Pancreas (tissue), 10 donors: ENCODE data around the gene EZH2. TPM values are rescaled to one million over a fixed set of nuclear protein-coding genes. Genes with fewer than 3 reads are reported as not detected.

Experiments
- ATAC-seq, 4 donors: fragments of 200-7000 bp; cut with Tn5 transposase; one replicate each; pipeline versions ENCODE4 v1.8.0 to v1.9.1; 2020; ENCODE audit warnings: mild to moderate bottlenecking in 4 of 4, moderate library complexity in 4 of 4
- DNase-seq, 6 donors: peaks; one replicate each; pipeline ENCODE4 v3.0.0-alpha.2; 2020
- FAIRE-seq: peaks from 2 replicates; lab custom pipeline; 2012; peaks lifted over from hg19 to GRCh38; lab: Jason Lieb, UNC
- H3K27ac ChIP-seq, 4 donors: fragments of 200-600 bp; sonication (generic); 1 replicate in 3 of 4; 2 replicates in 1 of 4; pipeline versions ENCODE4 v1.5.0 to v1.8.0; 2020
- H3K27me3 ChIP-seq, 4 donors: fragments of 200-600 bp; one replicate each; pipeline ENCODE4 v1.8.0; 2021
- H3K36me3 ChIP-seq, 3 donors: fragments of 200-600 bp; sonication (generic) in 1 of 3; one replicate each; pipeline versions ENCODE4 v1.5.0 to v1.8.0; 2020 to 2021
- H3K4me1 ChIP-seq, 3 donors: fragments of 200-600 bp; one replicate each; pipeline ENCODE4 v1.8.0; 2021
- H3K4me3 ChIP-seq, 4 donors: fragments of 200-600 bp; sonication (generic) in 2 of 4; one replicate each; pipeline versions ENCODE4 v1.5.0 to v1.8.0; 2020 to 2021
- H3K9me3 ChIP-seq, 4 donors: fragments of 200-600 bp; one replicate each; pipeline ENCODE4 v1.8.0; 2021
- WGBS, 2 donors: extraction: QIAGEN DNeasy Blood & Tissue Kit; methylation state at CpG; one replicate each; pipeline ENCODE4 v1.1.7; 2013; 5-methylcytosine and 5-hydroxymethylcytosine counted together
- intact Hi-C, 3 donors: fragments of 100-400 bp; cut with DNase I; formaldehyde crosslinking; loops; one replicate each; pipeline versions ENCODE4 v1.11.1 to v1.14.2; 2022
- polyA plus RNA-seq, 2 donors: library from polyadenylated mRNA; stranded (reverse); fragments of 200-250 nt; gene quantifications; one replicate each; pipeline ENCODE4 v1.2.3, GENCODE V29; 2013
- total RNA-seq, 6 donors: library from RNA; stranded (reverse); fragmentation: NEBNext Ultra II Directional in 4 of 6; extraction: Animal tissue kit (Norgen Biotek cat#: 25700) in 4 of 6; gene quantifications; one replicate each; pipeline versions ENCODE4 v1.2.1 to v1.2.4, GENCODE V29; 2021 to 2023
- TF ChIP-seq, protein P1 (sequence below), 4 donors: fragments of 200-600 bp; sonication (generic) in 3 of 4; IDR thresholded peaks; one replicate each; pipeline versions ENCODE4 v1.5.0 to v1.8.0; 2021; ENCODE audit warnings: antibody characterized with exemption in 4 of 4
- donor health status: healthy with polysubstance abuse.
- donor health status: DM: no; HTN: no; CAD: no; lungs with moderate emphysema.
- donor health status: DM: no; HTN: no; CAD: no.
- donor health status: control.
- donor health status: control.
- donor health status: Bipolar disorder and iron deficiency.
- donor health status: DM: yes; HTN: yes; CAD: no.
- donor health status: DM: no; HTN: no; CAD: no.
- donor health status: DM: no; HTN: no; CAD: no.
- donor health status: DM: yes; HTN: yes; CAD: no.

EZH2 gene
- total and polyA plus RNA-seq, 8 donors, result 2.4 to 4.3 (median 3.2) TPM

DNA sequence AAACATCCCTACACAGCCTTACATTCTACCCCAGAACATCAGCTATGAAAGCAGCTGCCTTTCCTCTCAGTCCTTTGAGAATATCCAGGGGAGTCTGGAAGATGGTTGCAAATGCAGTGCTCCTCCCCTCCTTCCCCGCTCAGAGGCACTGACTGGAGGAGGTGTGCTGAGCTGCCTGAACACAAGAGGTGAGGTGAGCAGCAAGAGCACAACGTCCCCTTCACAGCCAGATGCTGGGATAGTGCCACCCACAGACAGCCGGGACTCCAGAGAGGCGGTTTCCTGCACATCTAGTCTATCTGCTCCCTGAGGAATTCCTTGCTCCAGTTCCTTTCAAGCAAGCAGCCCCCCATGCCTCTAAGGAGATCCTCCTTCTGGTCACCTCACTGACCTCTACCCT lies 74.2 kb downstream of the EZH2 start:
- H3K36me3 ChIP-seq, result peaks cover 0 to 4% (median 0%) of the 10 kb centered on the region in 3 donors
- no peak overlapping the region for H3K4me3 ChIP-seq
- no peak for FAIRE-seq
- intact Hi-C loops, result no loop called here
- H3K9me3 ChIP-seq, result no peaks in the 10 kb centered on the region
- no peak for ATAC-seq
- no peak overlapping the region for H3K27ac ChIP-seq
- TF ChIP-seq, protein P1, sequence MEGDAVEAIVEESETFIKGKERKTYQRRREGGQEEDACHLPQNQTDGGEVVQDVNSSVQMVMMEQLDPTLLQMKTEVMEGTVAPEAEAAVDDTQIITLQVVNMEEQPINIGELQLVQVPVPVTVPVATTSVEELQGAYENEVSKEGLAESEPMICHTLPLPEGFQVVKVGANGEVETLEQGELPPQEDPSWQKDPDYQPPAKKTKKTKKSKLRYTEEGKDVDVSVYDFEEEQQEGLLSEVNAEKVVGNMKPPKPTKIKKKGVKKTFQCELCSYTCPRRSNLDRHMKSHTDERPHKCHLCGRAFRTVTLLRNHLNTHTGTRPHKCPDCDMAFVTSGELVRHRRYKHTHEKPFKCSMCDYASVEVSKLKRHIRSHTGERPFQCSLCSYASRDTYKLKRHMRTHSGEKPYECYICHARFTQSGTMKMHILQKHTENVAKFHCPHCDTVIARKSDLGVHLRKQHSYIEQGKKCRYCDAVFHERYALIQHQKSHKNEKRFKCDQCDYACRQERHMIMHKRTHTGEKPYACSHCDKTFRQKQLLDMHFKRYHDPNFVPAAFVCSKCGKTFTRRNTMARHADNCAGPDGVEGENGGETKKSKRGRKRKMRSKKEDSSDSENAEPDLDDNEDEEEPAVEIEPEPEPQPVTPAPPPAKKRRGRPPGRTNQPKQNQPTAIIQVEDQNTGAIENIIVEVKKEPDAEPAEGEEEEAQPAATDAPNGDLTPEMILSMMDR (IDR thresholded peaks at IDR 0.05), result no peak
- DNase-seq, result no peak
- H3K27me3 ChIP-seq, result no peaks in the 10 kb centered on the region
- 84 to 85% methylated on average over 4 of the region's 4 CpGs for WGBS, 2 donors
- no peaks in the 10 kb centered on the region for H3K4me1 ChIP-seq

DNA sequence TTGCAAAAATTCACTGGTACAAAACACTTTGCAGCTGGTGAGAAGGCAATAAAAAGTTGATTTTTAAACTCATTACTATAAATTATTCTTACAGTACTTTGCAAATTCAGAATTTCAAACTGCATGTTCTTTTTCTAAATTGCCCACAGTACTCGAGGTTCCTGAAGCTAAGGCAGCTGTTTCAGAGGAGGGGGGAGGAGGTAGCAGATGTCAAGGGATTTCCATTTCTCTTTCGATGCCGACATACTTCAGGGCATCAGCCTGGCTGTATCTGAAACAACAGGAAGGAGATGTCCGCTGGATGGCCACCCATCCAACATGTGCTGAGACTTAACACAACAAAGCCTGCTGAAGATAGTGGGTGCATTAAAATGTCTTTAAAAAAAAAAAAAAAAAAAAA lies 76.7 kb downstream of the EZH2 start:
- H3K36me3 ChIP-seq, result peaks cover 0 to 4% (median 0%) of the 10 kb centered on the region in 3 donors
- H3K4me3 ChIP-seq, result no peak overlapping the region
- H3K9me3 ChIP-seq, result no peaks in the 10 kb centered on the region
- no peaks in the 10 kb centered on the region for H3K4me1 ChIP-seq
- DNase-seq (no peak), ATAC-seq (no peak), FAIRE-seq (no peak)
- WGBS, 2 donors, result 86 to 92% methylated on average over 4 of the region's 4 CpGs
- no peaks in the 10 kb centered on the region for H3K27me3 ChIP-seq
- intact Hi-C loops, result no loop called here
- TF ChIP-seq, protein P1 (IDR thresholded peaks at IDR 0.05), result no peak
- no peak overlapping the region for H3K27ac ChIP-seq

DNA sequence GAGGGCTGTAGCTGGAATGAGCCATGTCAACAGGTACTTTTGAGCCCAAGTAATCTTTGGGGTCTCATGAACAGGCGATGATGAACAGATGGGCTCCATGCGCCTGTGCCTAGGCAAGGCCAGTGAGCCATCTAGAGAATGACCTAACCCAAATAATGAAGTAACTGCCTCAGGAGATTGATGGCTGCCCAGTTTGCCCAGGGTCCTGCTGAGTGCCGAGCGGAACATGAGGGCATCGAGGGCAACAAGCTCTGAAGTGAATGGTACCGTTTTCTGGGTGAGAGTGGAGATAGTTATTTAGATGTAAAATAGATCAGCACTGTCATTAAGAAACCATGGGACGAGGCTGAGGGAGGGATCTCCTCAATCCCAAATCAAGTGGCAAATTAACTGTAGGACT lies 77.9 kb downstream of the EZH2 start:
- Histone ChIP-seq H3K36me3 (peaks cover 0 to 14% (median 5%) of the 10 kb centered on the region in 3 donors), H3K27me3 (no peaks in the 10 kb centered on the region), H3K9me3 (no peaks in the 10 kb centered on the region), H3K4me1 (no peaks in the 10 kb centered on the region), H3K27ac (no peak overlapping the region), H3K4me3 (no peak overlapping the region)
- DNase-seq, result no peak
- TF ChIP-seq, protein P1 (IDR thresholded peaks at IDR 0.05), result no peak
- WGBS, 2 donors, result 94 to 97% methylated on average over 7 of the region's 7 CpGs
- ATAC-seq, result no peak
- intact Hi-C loops, result no loop called here
- FAIRE-seq, result no peak

DNA sequence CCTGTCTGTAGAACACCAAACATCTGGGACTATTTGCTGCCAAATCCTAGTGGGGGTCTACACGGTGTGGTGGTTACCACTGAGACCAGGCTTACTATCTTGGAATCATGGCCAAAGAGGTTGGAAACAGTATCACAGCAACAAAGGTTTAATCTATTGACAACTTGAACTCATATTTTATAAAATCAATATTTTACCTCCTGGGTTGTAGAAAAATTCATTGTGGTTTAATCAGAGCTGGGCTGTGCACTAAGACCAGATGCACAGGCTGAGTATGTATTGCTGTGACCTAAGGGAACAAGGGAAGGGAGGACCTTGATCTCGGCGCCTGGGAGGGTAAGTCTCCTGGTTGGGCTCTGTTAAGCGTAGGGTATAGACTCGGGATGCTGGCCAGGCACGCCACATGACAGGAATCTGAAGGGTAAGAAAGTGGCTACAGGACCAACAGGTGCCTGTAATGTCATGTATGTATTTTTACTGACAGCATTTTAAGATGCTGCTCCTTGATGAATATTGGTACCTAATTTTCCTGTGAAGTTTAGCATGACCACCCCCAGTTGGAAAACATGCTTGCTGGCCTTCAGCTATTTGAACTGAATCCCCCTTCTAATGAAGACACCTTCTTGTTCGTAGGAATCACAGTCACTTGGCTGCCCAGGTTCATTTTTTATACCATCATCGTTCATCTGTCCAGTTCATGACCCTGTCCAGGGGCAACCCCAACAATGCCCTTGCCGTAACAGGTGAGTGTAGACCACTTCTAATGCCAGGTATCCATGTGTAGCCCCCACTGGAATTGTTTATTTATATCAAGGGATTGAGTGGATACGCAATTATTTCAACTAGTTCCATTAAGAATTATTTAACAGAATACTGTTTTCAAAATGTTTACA lies 79.5 kb downstream of the EZH2 start:
- Histone ChIP-seq H3K9me3 (no peaks in the 10 kb centered on the region), H3K4me3 (no peak overlapping the region), H3K4me1 (no peaks in the 10 kb centered on the region), H3K27me3 (no peaks in the 10 kb centered on the region), H3K36me3 (peaks cover 4 to 28% (median 19%) of the 10 kb centered on the region in 3 donors), H3K27ac (no peak overlapping the region)
- no peak for ATAC-seq
- TF ChIP-seq, protein P1 (IDR thresholded peaks at IDR 0.05), result no peak
- 79% methylated on average over 10 of the region's 10 CpGs for WGBS, 2 donors
- no peak for DNase-seq
- intact Hi-C loops, result no loop called here
- no peak for FAIRE-seq

DNA sequence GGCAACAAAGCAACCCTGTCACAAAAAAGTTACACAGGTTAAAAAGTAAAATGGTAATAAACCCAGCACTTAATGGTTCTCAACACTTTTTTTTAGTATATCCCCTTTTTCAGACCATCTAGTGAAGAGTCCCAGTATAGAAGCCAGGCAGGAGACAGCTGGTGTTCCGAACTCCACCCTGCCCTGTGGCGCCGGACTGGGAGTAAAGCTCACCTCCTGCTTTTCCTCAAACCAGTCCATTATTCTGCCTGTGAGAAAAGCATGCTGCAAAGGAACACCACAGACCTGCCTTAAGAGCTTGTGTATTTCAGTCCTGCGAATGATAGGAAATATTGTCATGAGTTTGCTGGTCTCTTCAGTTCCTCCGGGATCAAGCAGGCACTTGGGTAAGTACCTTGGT lies 81.0 kb downstream of the EZH2 start:
- Histone ChIP-seq H3K4me3 (no peak overlapping the region), H3K27ac (no peak overlapping the region), H3K4me1 (no peaks in the 10 kb centered on the region), H3K36me3 (peaks cover 8 to 42% (median 26%) of the 10 kb centered on the region in 3 donors), H3K9me3 (no peaks in the 10 kb centered on the region), H3K27me3 (no peaks in the 10 kb centered on the region)
- DNase-seq (no peak), ATAC-seq (no peak), FAIRE-seq (no peak)
- TF ChIP-seq, protein P1 (IDR thresholded peaks at IDR 0.05), result no peak
- 97% methylated on average over 5 of the region's 5 CpGs for WGBS, 2 donors
- intact Hi-C loops, result no loop called here
